Small intestine (tissue), 7 donors: Measurements from ENCODE around the gene CREBL2. TPM values are rescaled to one million over a fixed set of nuclear protein-coding genes. Genes with fewer than 3 reads are reported as not detected.
"Not testable (repeated sequence)": the region's sequence is repeated elsewhere in the genome, so short reads cannot be mapped to it uniquely, and the experiment has no call there.

Experiments used
- DNase-seq, 2 donors: peaks; one replicate each; pipeline versions ENCODE4 v3.0.0 to v3.0.0-alpha.2; 2013
- FAIRE-seq: peaks from 2 replicates; lab custom pipeline; 2012; peaks lifted over from hg19 to GRCh38; lab: Jason Lieb, UNC
- H3K27ac ChIP-seq, 3 donors: one replicate each; pipeline ENCODE4 v1.5.1; 2013; ENCODE audit warnings: low read length in 2 of 3, mild to moderate bottlenecking in 2 of 3, control low read depth in 1 of 3, inconsistent platforms in 1 of 3, low read depth in 1 of 3, moderate library complexity in 1 of 3
- H3K27me3 ChIP-seq, 3 donors: one replicate each; pipeline ENCODE4 v1.6.1; 2013; ENCODE audit warnings: low read length in 3 of 3, inconsistent platforms in 1 of 3; ENCODE audit not compliant: control insufficient read depth in 3 of 3, insufficient read depth in 3 of 3
- H3K36me3 ChIP-seq, 3 donors: one replicate each; pipeline ENCODE4 v1.6.1; 2013; ENCODE audit warnings: low read length in 3 of 3, inconsistent platforms in 1 of 3, low read depth in 1 of 3, mild to moderate bottlenecking in 1 of 3, moderate library complexity in 1 of 3; ENCODE audit not compliant: control insufficient read depth in 3 of 3, insufficient read depth in 2 of 3
- H3K4me1 ChIP-seq, 3 donors: one replicate each; pipeline ENCODE4 v1.6.1; 2013; ENCODE audit warnings: low read length in 2 of 3, inconsistent platforms in 1 of 3, low read depth in 1 of 3, mild to moderate bottlenecking in 1 of 3, moderate library complexity in 1 of 3; ENCODE audit not compliant: control insufficient read depth in 3 of 3, insufficient read depth in 2 of 3
- H3K4me3 ChIP-seq, 3 donors: one replicate each; pipeline ENCODE4 v1.5.1; 2013; ENCODE audit warnings: low read length in 3 of 3, control low read depth in 1 of 3, inconsistent platforms in 1 of 3, low read depth in 1 of 3, mild to moderate bottlenecking in 1 of 3, moderate library complexity in 1 of 3
- H3K9me3 ChIP-seq, 2 donors: one replicate each; pipeline ENCODE4 v1.6.1; 2013; ENCODE audit warnings: low read depth in 1 of 2, low read length in 1 of 2; ENCODE audit not compliant: control insufficient read depth in 2 of 2, insufficient read depth in 1 of 2
- WGBS, 3 donors: extraction: QIAGEN DNeasy Blood & Tissue Kit; methylation state at CpG; one replicate each; pipeline ENCODE4 v1.1.7; 2013; 5-methylcytosine and 5-hydroxymethylcytosine counted together
- polyA plus RNA-seq, 4 donors: library from polyadenylated mRNA; stranded (reverse) in 3 of 4; unstranded in 1 of 4; fragments of 200-250 nt in 3 of 4; fragments of 120-200 nt in 1 of 4; gene quantifications; one replicate each; pipeline versions ENCODE4 v1.2.1 to v1.2.3, GENCODE V29; 2013
- donor health status: healthy with polysubstance abuse.
- donor health status: control.
- donor health status: control.
- donor health status: Bipolar disorder and iron deficiency.
- donor health status: healthy.

Gene CREBL2
- polyA plus RNA-seq, 4 donors: 16.9 to 37.2 (median 23.4) TPM

- Histone ChIP-seq H3K36me3 (peaks cover 2 to 4% (median 2%) of the 10 kb centered on the region in 3 donors), H3K4me3 (no peak overlapping the region), H3K9me3 (peaks cover 0 to 29% of the 10 kb centered on the region in 2 donors), H3K27ac (no peak overlapping the region), H3K4me1 (no peaks in the 10 kb centered on the region), H3K27me3 (no peaks in the 10 kb centered on the region)
- FAIRE-seq: no peak
- WGBS, 3 donors: 86 to 97% (median 92%) methylated on average over 1 of the region's 1 CpG
- DNase-seq: no peak
Observed at GRCh38 chr12:12646483-12647072, 34.9 kb downstream of the CREBL2 start.

- no peaks in the 10 kb centered on the region for H3K27me3 ChIP-seq
- no peak for DNase-seq
- no peak overlapping the region for H3K27ac ChIP-seq
- H3K4me1 ChIP-seq: no peaks in the 10 kb centered on the region
- H3K4me3 ChIP-seq: no peak overlapping the region
- no peak for FAIRE-seq
- peaks cover 0 to 2% (median 0%) of the 10 kb centered on the region in 3 donors for H3K36me3 ChIP-seq
- peaks cover 0 to 29% of the 10 kb centered on the region in 2 donors for H3K9me3 ChIP-seq
Observed at GRCh38 chr12:12648284-12648683, 36.6 kb downstream of the CREBL2 start.

- peaks cover 0 to 29% of the 10 kb centered on the region in 2 donors for H3K9me3 ChIP-seq
- no peak overlapping the region for H3K4me3 ChIP-seq
- H3K36me3 ChIP-seq: peaks cover 0 to 2% (median 0%) of the 10 kb centered on the region in 3 donors
- no peaks in the 10 kb centered on the region for H3K27me3 ChIP-seq
- H3K4me1 ChIP-seq: no peaks in the 10 kb centered on the region
- H3K27ac ChIP-seq: no peak overlapping the region
- no peak for DNase-seq
- FAIRE-seq: no peak
Observed at GRCh38 chr12:12648951-12649650, 37.4 kb downstream of the CREBL2 start.

- Histone ChIP-seq H3K27ac (no peak overlapping the region), H3K36me3 (no peaks in the 10 kb centered on the region), H3K4me1 (no peaks in the 10 kb centered on the region), H3K9me3 (peaks cover 0 to 29% of the 10 kb centered on the region in 2 donors), H3K27me3 (no peaks in the 10 kb centered on the region), H3K4me3 (no peak overlapping the region)
- DNase-seq (no peak), FAIRE-seq (no peak)
Observed at GRCh38 chr12:12651752-12652151, 40.1 kb downstream of the CREBL2 start.

- H3K4me1 ChIP-seq, DNase-seq, H3K27ac ChIP-seq, H3K4me3 ChIP-seq, H3K27me3 ChIP-seq, FAIRE-seq, H3K36me3 ChIP-seq: not testable (repeated sequence)
- H3K9me3 ChIP-seq: peaks cover 0 to 23% of the 10 kb centered on the region in 2 donors
- WGBS, 3 donors: 93 to 95% (median 94%) methylated on average over 4 of the region's 4 CpGs
Observed at GRCh38 chr12:12652704-12653103, 41.0 kb downstream of the CREBL2 start.

- Histone ChIP-seq H3K4me3 (no peak overlapping the region), H3K9me3 (peaks cover 0 to 11% of the 10 kb centered on the region in 2 donors), H3K27me3 (no peaks in the 10 kb centered on the region), H3K27ac (no peak overlapping the region), H3K36me3 (no peaks in the 10 kb centered on the region), H3K4me1 (no peaks in the 10 kb centered on the region)
- FAIRE-seq: no peak
- no peak for DNase-seq
Observed at GRCh38 chr12:12653922-12654321, 42.2 kb downstream of the CREBL2 start.

GRCh38 chr12:12654691-12655460 is 43.2 kb downstream of the CREBL2 start:
- WGBS, 3 donors: 79 to 90% (median 89%) methylated on average over 3 of the region's 3 CpGs
- H3K4me1 ChIP-seq: no peaks in the 10 kb centered on the region
- no peak overlapping the region for H3K4me3 ChIP-seq
- H3K9me3 ChIP-seq: peaks cover 0 to 3% of the 10 kb centered on the region in 2 donors
- FAIRE-seq: no peak
- H3K27ac ChIP-seq: no peak overlapping the region
- no peak for DNase-seq
- no peaks in the 10 kb centered on the region for H3K27me3 ChIP-seq
- no peaks in the 10 kb centered on the region for H3K36me3 ChIP-seq

- H3K4me3 ChIP-seq: no peak overlapping the region
- H3K9me3 ChIP-seq: no peaks in the 10 kb centered on the region
- no peaks in the 10 kb centered on the region for H3K27me3 ChIP-seq
- no peak for FAIRE-seq
- no peaks in the 10 kb centered on the region for H3K36me3 ChIP-seq
- H3K27ac ChIP-seq: no peak overlapping the region
- no peak for DNase-seq
- 68 to 84% (median 84%) methylated on average over 3 of the region's 3 CpGs for WGBS, 3 donors
- H3K4me1 ChIP-seq: no peaks in the 10 kb centered on the region
Observed at GRCh38 chr12:12660201-12660600, 48.5 kb downstream of the CREBL2 start.
